ENCODE data around the gene ERCC3.
"Not testable (repeated sequence)": the region's sequence is repeated elsewhere in the genome, so short reads cannot be mapped to it uniquely, and the experiment has no call there.

ERCC3 gene

GRCh38 chr2:127235082-127235702, 58.8 kb downstream of the ERCC3 start:
- Histone ChIP-seq H3K36me3 (no peaks in the 10 kb centered on the region), H3K27me3 (peaks cover 7% of the 10 kb centered on the region), H3K9me3 (no peaks in the 10 kb centered on the region), H3K4me3 (ENCODE audit: low read depth in 1 of 2, low read length in 1 of 2) (no peak overlapping the region), H3K27ac (no peak overlapping the region), H3K4me1 (ENCODE audit: control insufficient read depth in 1 of 2, insufficient read depth in 1 of 2, low read depth in 1 of 2, low read length in 1 of 2) (peaks cover 0 to 8% of the 10 kb centered on the region in 2 experiments)
- no peak for TF ChIP-seq CTCF (IDR thresholded peaks at IDR 0.05)

GRCh38 chr2:127233710-127234109, 60.2 kb downstream of the ERCC3 start:
- Histone ChIP-seq H3K27me3 (peaks cover 13% of the 10 kb centered on the region), H3K27ac (no peak overlapping the region), H3K36me3 (no peaks in the 10 kb centered on the region), H3K4me3 (ENCODE audit: low read depth in 1 of 2, low read length in 1 of 2) (no peak overlapping the region), H3K4me1 (ENCODE audit: control insufficient read depth in 1 of 2, insufficient read depth in 1 of 2, low read depth in 1 of 2, low read length in 1 of 2) (peaks cover 0 to 8% of the 10 kb centered on the region in 2 experiments), H3K9me3 (no peaks in the 10 kb centered on the region)
- no peak for TF ChIP-seq CTCF (IDR thresholded peaks at IDR 0.05)

GRCh38 chr2:127231130-127231865, 62.6 kb downstream of the ERCC3 start:
- Histone ChIP-seq H3K4me1 (ENCODE audit: control insufficient read depth in 1 of 2, insufficient read depth in 1 of 2, low read depth in 1 of 2, low read length in 1 of 2) (peaks cover 0 to 8% of the 10 kb centered on the region in 2 experiments), H3K9me3 (no peaks in the 10 kb centered on the region), H3K27me3 (peaks cover 37% of the 10 kb centered on the region), H3K4me3 (ENCODE audit: low read depth in 1 of 2, low read length in 1 of 2) (no peak overlapping the region), H3K27ac (no peak overlapping the region), H3K36me3 (no peaks in the 10 kb centered on the region)
- no peak for TF ChIP-seq CTCF (IDR thresholded peaks at IDR 0.05)

GRCh38 chr2:127229555-127229954, 64.4 kb downstream of the ERCC3 start:
- Histone ChIP-seq H3K4me3 (ENCODE audit: low read depth in 1 of 2, low read length in 1 of 2) (no peak overlapping the region), H3K9me3 (no peaks in the 10 kb centered on the region), H3K27me3 (peaks cover 55% of the 10 kb centered on the region), H3K4me1 (ENCODE audit: control insufficient read depth in 1 of 2, insufficient read depth in 1 of 2, low read depth in 1 of 2, low read length in 1 of 2) (peaks cover 0 to 8% of the 10 kb centered on the region in 2 experiments), H3K27ac (no peak overlapping the region), H3K36me3 (no peaks in the 10 kb centered on the region)
- TF ChIP-seq CTCF (IDR thresholded peaks at IDR 0.05): no peak

GRCh38 chr2:127228102-127228501, 65.8 kb downstream of the ERCC3 start:
- TF ChIP-seq CTCF (IDR thresholded peaks at IDR 0.05): no peak
- no peaks in the 10 kb centered on the region for H3K36me3 ChIP-seq
- no peaks in the 10 kb centered on the region for H3K4me1 ChIP-seq (ENCODE audit: control insufficient read depth in 1 of 2, insufficient read depth in 1 of 2, low read depth in 1 of 2, low read length in 1 of 2)

GRCh38 chr2:127227264-127227660, 66.7 kb downstream of the ERCC3 start:
- peaks cover 75% of the 10 kb centered on the region for H3K27me3 ChIP-seq
- not testable (repeated sequence) for H3K27ac ChIP-seq; H3K9me3 ChIP-seq; H3K36me3 ChIP-seq; H3K4me1 ChIP-seq (ENCODE audit: control insufficient read depth in 1 of 2, insufficient read depth in 1 of 2, low read depth in 1 of 2, low read length in 1 of 2); H3K4me3 ChIP-seq (ENCODE audit: low read depth in 1 of 2, low read length in 1 of 2)

More at GRCh38 chr2:127228102-127228501, 65.8 kb downstream of the ERCC3 start:
- Histone ChIP-seq H3K4me3 (ENCODE audit: low read depth in 1 of 2, low read length in 1 of 2) (no peak overlapping the region), H3K9me3 (no peaks in the 10 kb centered on the region), H3K27me3 (peaks cover 69% of the 10 kb centered on the region), H3K27ac (no peak overlapping the region)

All from neutrophil (primary cell).